ENCODE results near the gene COPS7A. TPM values are rescaled to one million over a fixed set of nuclear protein-coding genes. Genes with fewer than 3 reads are reported as not detected.

Gene COPS7A
- total and polyA plus RNA-seq, 9 of the 15 experiments (the other 6 are each of a cell fraction or from before 2014, with no cell fraction given), result 12.7 to 36.0 (median 24.3) TPM

GRCh38 chr12:6765048-6765633 is 41.3 kb downstream of the COPS7A start (continued):
- TF ChIP-seq, protein P1, sequence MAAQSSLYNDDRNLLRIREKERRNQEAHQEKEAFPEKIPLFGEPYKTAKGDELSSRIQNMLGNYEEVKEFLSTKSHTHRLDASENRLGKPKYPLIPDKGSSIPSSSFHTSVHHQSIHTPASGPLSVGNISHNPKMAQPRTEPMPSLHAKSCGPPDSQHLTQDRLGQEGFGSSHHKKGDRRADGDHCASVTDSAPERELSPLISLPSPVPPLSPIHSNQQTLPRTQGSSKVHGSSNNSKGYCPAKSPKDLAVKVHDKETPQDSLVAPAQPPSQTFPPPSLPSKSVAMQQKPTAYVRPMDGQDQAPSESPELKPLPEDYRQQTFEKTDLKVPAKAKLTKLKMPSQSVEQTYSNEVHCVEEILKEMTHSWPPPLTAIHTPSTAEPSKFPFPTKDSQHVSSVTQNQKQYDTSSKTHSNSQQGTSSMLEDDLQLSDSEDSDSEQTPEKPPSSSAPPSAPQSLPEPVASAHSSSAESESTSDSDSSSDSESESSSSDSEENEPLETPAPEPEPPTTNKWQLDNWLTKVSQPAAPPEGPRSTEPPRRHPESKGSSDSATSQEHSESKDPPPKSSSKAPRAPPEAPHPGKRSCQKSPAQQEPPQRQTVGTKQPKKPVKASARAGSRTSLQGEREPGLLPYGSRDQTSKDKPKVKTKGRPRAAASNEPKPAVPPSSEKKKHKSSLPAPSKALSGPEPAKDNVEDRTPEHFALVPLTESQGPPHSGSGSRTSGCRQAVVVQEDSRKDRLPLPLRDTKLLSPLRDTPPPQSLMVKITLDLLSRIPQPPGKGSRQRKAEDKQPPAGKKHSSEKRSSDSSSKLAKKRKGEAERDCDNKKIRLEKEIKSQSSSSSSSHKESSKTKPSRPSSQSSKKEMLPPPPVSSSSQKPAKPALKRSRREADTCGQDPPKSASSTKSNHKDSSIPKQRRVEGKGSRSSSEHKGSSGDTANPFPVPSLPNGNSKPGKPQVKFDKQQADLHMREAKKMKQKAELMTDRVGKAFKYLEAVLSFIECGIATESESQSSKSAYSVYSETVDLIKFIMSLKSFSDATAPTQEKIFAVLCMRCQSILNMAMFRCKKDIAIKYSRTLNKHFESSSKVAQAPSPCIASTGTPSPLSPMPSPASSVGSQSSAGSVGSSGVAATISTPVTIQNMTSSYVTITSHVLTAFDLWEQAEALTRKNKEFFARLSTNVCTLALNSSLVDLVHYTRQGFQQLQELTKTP (IDR thresholded peaks at IDR 0.05; ENCODE audit: low read depth in 1 of 2, partially characterized antibody in 2 of 2), result peak; percentile 18 to 78
- no peak for TF ChIP-seq BHLHE40 (IDR thresholded peaks at IDR 0.05; ENCODE audit: low read length)
- TF ChIP-seq, protein P2, sequence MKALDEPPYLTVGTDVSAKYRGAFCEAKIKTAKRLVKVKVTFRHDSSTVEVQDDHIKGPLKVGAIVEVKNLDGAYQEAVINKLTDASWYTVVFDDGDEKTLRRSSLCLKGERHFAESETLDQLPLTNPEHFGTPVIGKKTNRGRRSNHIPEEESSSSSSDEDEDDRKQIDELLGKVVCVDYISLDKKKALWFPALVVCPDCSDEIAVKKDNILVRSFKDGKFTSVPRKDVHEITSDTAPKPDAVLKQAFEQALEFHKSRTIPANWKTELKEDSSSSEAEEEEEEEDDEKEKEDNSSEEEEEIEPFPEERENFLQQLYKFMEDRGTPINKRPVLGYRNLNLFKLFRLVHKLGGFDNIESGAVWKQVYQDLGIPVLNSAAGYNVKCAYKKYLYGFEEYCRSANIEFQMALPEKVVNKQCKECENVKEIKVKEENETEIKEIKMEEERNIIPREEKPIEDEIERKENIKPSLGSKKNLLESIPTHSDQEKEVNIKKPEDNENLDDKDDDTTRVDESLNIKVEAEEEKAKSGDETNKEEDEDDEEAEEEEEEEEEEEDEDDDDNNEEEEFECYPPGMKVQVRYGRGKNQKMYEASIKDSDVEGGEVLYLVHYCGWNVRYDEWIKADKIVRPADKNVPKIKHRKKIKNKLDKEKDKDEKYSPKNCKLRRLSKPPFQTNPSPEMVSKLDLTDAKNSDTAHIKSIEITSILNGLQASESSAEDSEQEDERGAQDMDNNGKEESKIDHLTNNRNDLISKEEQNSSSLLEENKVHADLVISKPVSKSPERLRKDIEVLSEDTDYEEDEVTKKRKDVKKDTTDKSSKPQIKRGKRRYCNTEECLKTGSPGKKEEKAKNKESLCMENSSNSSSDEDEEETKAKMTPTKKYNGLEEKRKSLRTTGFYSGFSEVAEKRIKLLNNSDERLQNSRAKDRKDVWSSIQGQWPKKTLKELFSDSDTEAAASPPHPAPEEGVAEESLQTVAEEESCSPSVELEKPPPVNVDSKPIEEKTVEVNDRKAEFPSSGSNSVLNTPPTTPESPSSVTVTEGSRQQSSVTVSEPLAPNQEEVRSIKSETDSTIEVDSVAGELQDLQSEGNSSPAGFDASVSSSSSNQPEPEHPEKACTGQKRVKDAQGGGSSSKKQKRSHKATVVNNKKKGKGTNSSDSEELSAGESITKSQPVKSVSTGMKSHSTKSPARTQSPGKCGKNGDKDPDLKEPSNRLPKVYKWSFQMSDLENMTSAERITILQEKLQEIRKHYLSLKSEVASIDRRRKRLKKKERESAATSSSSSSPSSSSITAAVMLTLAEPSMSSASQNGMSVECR (CRISPR knock-in tag; IDR thresholded peaks at IDR 0.05), result no peak
- peak; percentile 61 for TF ChIP-seq RBBP5 (IDR thresholded peaks at IDR 0.05; ENCODE audit: borderline replicate concordance, insufficient read depth, low read length, poor library complexity, severe bottlenecking)
- TF ChIP-seq CREB1 (IDR thresholded peaks at IDR 0.05), result no peak
- no peak for TF ChIP-seq CREB1 (CRISPR knock-in tag; IDR thresholded peaks at IDR 0.05)
- TF ChIP-seq, protein P3, sequence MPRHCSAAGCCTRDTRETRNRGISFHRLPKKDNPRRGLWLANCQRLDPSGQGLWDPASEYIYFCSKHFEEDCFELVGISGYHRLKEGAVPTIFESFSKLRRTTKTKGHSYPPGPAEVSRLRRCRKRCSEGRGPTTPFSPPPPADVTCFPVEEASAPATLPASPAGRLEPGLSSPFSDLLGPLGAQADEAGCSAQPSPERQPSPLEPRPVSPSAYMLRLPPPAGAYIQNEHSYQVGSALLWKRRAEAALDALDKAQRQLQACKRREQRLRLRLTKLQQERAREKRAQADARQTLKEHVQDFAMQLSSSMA (CRISPR knock-in tag; IDR thresholded peaks at IDR 0.05), result no peak
- no peak for TF ChIP-seq NR4A1 (CRISPR knock-in tag; IDR thresholded peaks at IDR 0.05)
- no peak for TF ChIP-seq NR4A1 (tag; IDR thresholded peaks at IDR 0.05)
- TF ChIP-seq, protein P4, sequence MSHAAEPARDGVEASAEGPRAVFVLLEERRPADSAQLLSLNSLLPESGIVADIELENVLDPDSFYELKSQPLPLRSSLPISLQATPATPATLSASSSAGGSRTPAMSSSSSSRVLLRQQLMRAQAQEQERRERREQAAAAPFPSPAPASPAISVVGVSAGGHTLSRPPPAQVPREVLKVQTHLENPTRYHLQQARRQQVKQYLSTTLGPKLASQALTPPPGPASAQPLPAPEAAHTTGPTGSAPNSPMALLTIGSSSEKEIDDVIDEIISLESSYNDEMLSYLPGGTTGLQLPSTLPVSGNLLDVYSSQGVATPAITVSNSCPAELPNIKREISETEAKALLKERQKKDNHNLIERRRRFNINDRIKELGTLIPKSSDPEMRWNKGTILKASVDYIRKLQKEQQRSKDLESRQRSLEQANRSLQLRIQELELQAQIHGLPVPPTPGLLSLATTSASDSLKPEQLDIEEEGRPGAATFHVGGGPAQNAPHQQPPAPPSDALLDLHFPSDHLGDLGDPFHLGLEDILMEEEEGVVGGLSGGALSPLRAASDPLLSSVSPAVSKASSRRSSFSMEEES (CRISPR knock-in tag; IDR thresholded peaks at IDR 0.05), result no peak
- TF ChIP-seq KLF16 (IDR thresholded peaks at IDR 0.05), result peak; percentile 83
- no peak for TF ChIP-seq ZBTB9 (CRISPR knock-in tag; IDR thresholded peaks at IDR 0.05)
- TF ChIP-seq ZNF740 (CRISPR knock-in tag; IDR thresholded peaks at IDR 0.05), result no peak
- TF ChIP-seq ZNF740 (tag; IDR thresholded peaks at IDR 0.05), result no peak

All from K562 (cell line).